ENCODE results near the gene LDB2. TPM values are rescaled to one million over a fixed set of nuclear protein-coding genes. Genes with fewer than 3 reads are reported as not detected.

The LDB2 gene
- total RNA-seq, 1 donor from 2014 or later, result 31.5 TPM

GRCh38 chr4:16862697-16863096 is 35.7 kb downstream of the LDB2 start:
- DNase-seq (ENCODE audit: extremely low spot score, unreplicated experiment), result no peak
- TF ChIP-seq CTCF (conservative IDR thresholded peaks at IDR 0.05), result no peak

GRCh38 chr4:16860516-16860915 is 37.9 kb downstream of the LDB2 start:
- no peak overlapping the region for H3K27ac Mint-ChIP-seq

More at GRCh38 chr4:16862697-16863096, 35.7 kb downstream of the LDB2 start:
- Mint-ChIP-seq H3K36me3 (peaks cover 10% of the 10 kb centered on the region), H3K4me1 (ENCODE audit: unreplicated experiment) (peaks cover 12% of the 10 kb centered on the region), H3K27me3 (no peaks in the 10 kb centered on the region), H3K9me3 (peaks cover 5% of the 10 kb centered on the region), H3K4me3 (no peak overlapping the region), H3K27ac (no peak overlapping the region)

GRCh38 chr4:16859031-16859430 is 39.4 kb downstream of the LDB2 start:
- Mint-ChIP-seq H3K4me1 (ENCODE audit: unreplicated experiment) (peaks cover 12% of the 10 kb centered on the region), H3K27me3 (no peaks in the 10 kb centered on the region), H3K9me3 (peaks cover 5% of the 10 kb centered on the region), H3K36me3 (peaks cover 7% of the 10 kb centered on the region), H3K27ac (no peak overlapping the region), H3K4me3 (no peak overlapping the region)
- no peak for TF ChIP-seq CTCF (conservative IDR thresholded peaks at IDR 0.05)
- DNase-seq (ENCODE audit: extremely low spot score, unreplicated experiment), result no peak

More at GRCh38 chr4:16860516-16860915, 37.9 kb downstream of the LDB2 start:
- H3K4me3 Mint-ChIP-seq, result no peak overlapping the region
- no peak for TF ChIP-seq CTCF (conservative IDR thresholded peaks at IDR 0.05)
- DNase-seq (ENCODE audit: extremely low spot score, unreplicated experiment), result no peak
- no peaks in the 10 kb centered on the region for H3K27me3 Mint-ChIP-seq
- H3K4me1 Mint-ChIP-seq (ENCODE audit: unreplicated experiment), result peaks cover 12% of the 10 kb centered on the region
- peaks cover 5% of the 10 kb centered on the region for H3K9me3 Mint-ChIP-seq
- H3K36me3 Mint-ChIP-seq, result peaks cover 10% of the 10 kb centered on the region

GRCh38 chr4:16858275-16858752 is 40.1 kb downstream of the LDB2 start:
- no peak for DNase-seq (ENCODE audit: extremely low spot score, unreplicated experiment)
- peaks cover 5% of the 10 kb centered on the region for H3K36me3 Mint-ChIP-seq
- no peaks in the 10 kb centered on the region for H3K27me3 Mint-ChIP-seq
- peaks cover 12% of the 10 kb centered on the region for H3K4me1 Mint-ChIP-seq (ENCODE audit: unreplicated experiment)
- peaks cover 5% of the 10 kb centered on the region for H3K9me3 Mint-ChIP-seq
- no peak overlapping the region for H3K27ac Mint-ChIP-seq
- TF ChIP-seq CTCF (conservative IDR thresholded peaks at IDR 0.05), result no peak
- no peak overlapping the region for H3K4me3 Mint-ChIP-seq

GRCh38 chr4:16857425-16857824 is 41.0 kb downstream of the LDB2 start:
- Mint-ChIP-seq H3K36me3 (no peaks in the 10 kb centered on the region), H3K27ac (no peak overlapping the region), H3K4me3 (no peak overlapping the region), H3K4me1 (ENCODE audit: unreplicated experiment) (peaks cover 4% of the 10 kb centered on the region), H3K9me3 (no peaks in the 10 kb centered on the region), H3K27me3 (no peaks in the 10 kb centered on the region)
- no peak for TF ChIP-seq CTCF (conservative IDR thresholded peaks at IDR 0.05)
- no peak for DNase-seq (ENCODE audit: extremely low spot score, unreplicated experiment)

- DNase-seq (ENCODE audit: extremely low spot score, unreplicated experiment), result no peak
- Mint-ChIP-seq H3K4me1 (ENCODE audit: unreplicated experiment) (no peaks in the 10 kb centered on the region), H3K9me3 (no peaks in the 10 kb centered on the region)
Measured at GRCh38 chr4:16853640-16854039, 44.8 kb downstream of the LDB2 start.

More at GRCh38 chr4:16853640-16854039, 44.8 kb downstream of the LDB2 start:
- Mint-ChIP-seq H3K36me3 (no peaks in the 10 kb centered on the region), H3K27ac (no peak overlapping the region), H3K27me3 (no peaks in the 10 kb centered on the region), H3K4me3 (no peak overlapping the region)
- no peak for TF ChIP-seq CTCF (conservative IDR thresholded peaks at IDR 0.05)
